HT1080 (cell line): Measurements from ENCODE around the gene HIVEP3. TPM values are rescaled to one million over a fixed set of nuclear protein-coding genes. Genes with fewer than 3 reads are reported as not detected.
"Not testable (repeated sequence)": the region's sequence is repeated elsewhere in the genome, so short reads cannot be mapped to it uniquely, and the experiment has no call there.

Experiments used
- DNase-seq: peaks from one replicate; pipeline ENCODE4 v3.0.0-alpha.2; 2015; ENCODE audit warnings: low read depth
- polyA plus RNA-seq, 2 experiments: library from polyadenylated mRNA; depleted of rRNA; stranded (reverse); fragments of >200 nt; gene quantifications; 2 replicates each; pipeline ENCODE4 v1.2.3, GENCODE V29; 2015
- total RNA-seq: library from RNA; depleted of rRNA; stranded (reverse); fragments of >200 nt; shearing (Covaris generic); gene quantifications from 2 replicates; pipeline ENCODE4 v1.2.3, GENCODE V29; 2014; rRNA removed

HIVEP3 gene
- 4.8 and 6.2 TPM in 2 replicates for total RNA-seq
- polyA plus RNA-seq (2015; cell fraction: cytosol; rRNA removed), result 15.3 and 17.2 TPM in 2 replicates
- 7.6 and 7.9 TPM in 2 replicates for polyA plus RNA-seq (2015; cell fraction: nucleus; rRNA removed)

DNA sequence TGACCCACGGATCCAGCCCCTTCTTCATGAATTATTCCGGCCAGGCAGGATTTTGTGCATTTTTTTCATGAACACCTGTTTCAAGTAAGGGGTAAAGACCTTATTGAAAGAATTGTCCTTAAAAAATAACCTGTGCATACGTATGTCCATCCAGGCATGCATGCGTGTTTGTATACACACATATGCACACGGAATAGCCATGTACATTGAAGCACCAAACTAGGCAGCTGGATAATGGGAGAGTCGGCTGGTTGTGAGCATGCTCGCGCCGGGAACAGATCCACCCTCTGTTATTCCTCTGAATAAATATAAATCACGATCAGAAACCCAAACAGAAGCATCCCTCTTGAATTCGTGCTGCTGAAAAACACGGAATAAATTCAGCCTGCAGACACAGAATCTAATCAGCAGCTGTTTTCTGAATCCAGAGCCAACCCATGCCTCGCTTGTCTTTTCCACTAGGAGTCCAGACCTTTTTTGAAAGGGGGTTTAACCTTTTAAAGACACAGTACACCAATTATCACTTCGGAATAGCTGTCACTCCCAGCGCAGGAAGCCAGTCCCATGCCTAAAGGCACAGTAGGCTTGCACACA lies at the start of gene HIVEP3:
Gene HIVEP3, minus strand, starts transcription at position 473 of the 594 bp plus-strand sequence.
- DNase-seq, result peak; percentile 60

- no peak for DNase-seq
Observed at GRCh38 chr1:41964400-41964799, 45.7 kb upstream of the HIVEP3 start.

DNA sequence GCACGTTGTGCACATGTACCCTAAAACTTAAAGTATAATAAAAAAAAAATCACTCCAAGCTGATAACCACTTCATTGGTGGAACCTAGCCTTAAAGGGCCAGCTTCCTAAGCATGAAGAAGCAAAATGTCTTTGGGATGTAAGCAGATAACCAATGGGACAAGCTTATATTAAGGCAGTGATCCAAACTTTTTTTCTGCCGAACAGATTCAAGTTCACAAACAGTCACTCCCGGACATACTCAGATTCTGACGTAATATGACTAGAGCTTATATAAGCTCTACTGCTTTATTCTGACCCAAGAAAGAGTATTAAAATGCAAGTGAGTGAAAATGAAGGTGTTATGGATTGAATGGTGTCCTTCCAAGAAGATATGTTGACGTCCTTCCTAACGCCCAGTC lies 44.9 kb upstream of the HIVEP3 start:
- DNase-seq, result no peak

DNA sequence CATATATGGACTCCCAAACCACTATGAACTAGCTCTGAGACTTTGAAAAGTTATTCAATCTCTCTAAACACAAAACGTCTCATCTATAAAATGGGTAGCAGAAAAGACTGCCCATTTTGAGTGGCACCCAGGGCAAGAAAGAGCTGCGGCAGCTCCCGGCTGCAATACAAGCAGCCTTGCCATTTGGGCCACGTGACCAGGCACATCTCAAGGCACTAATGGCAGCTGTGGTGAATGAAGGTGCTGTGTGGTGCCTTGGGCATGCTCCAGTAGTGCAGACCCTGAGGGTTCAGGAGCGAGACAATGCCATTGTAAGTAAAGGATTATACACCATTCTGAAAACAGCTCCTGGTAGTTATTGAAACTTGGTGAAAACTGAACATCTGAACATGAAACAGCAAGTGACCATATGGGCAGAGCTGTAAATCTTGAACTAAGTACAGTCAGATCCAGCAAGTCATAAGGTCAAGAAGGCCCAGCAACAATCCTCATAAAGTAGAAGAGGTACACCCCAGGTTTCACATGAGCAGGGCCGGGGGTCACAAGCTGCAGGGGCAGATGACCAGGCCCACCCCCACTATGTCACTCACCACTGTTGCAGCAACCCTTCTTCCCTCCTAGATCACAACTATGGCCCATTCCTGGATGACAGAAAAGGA lies 39.4 kb upstream of the HIVEP3 start:
- DNase-seq, result no peak

DNA sequence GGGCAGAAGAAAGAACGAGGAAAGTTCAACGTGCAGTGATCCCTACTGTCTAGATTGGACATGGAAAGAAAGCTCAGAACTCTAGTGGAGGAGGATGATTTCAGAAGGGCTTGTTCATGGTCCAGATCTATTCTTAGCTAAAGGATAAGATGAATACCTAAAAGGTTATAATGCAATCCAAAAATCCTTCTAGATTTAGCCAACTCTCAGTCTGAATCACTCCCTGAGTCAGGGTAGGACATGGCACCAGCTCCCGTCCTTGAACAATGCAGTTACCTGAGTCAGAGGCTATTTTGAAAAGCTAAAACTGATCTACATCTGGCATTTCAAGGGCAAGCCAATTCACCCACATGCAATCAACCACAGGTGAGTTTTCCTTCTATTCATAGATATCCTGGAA lies 38.8 kb upstream of the HIVEP3 start:
- DNase-seq, result peak; percentile 94

GRCh38 chr1:41955461-41956159 lies 36.9 kb upstream of the HIVEP3 start:
- peak; percentile 99 for DNase-seq

DNA sequence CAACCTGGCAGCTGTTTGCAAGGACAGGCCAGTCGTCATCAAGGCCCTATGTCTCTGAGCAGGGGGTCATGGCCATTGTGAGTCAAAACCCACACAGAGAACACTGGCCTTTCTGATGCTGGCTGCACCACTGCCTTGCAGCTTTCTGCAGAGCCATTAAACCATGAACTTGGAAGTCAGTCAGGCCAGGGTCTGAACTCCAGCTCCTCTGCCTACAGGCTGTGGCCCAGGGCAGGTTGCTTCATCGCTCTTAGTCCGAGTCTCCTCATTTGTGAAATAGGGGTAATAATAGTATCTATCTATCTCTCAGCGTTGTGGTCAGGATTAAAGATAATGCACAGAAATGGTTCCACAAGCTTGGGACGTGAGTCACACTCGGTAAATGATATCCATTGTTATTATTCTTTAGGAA lies 35.8 kb upstream of the HIVEP3 start:
- peak; percentile 95 for DNase-seq

- no peak for DNase-seq
Observed at GRCh38 chr1:41953291-41953690, 34.6 kb upstream of the HIVEP3 start.

DNA sequence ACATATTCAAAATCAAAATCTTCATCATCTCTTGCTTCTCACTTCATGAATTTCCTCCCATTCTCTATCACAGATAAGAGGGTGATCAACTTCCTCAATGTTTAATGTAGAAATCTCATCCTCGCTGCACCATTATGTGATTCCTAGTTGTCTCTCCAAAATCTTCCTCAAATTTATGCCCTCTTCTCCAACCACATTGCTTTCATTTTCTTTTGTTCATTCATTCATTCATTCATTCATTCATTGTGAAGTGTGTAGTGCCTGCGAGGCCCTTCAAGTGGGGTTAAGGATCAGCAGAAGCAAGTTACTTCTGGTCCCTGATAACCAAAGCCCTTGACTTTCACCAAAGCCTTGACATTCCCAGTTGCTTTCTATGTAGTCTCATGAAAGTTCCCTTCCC lies 33.5 kb upstream of the HIVEP3 start:
- no peak for DNase-seq

- not testable (repeated sequence) for DNase-seq
Observed at GRCh38 chr1:41951492-41951891, 32.8 kb upstream of the HIVEP3 start.

GRCh38 chr1:41950820-41951219 lies 32.1 kb upstream of the HIVEP3 start:
- DNase-seq, result no peak

DNA sequence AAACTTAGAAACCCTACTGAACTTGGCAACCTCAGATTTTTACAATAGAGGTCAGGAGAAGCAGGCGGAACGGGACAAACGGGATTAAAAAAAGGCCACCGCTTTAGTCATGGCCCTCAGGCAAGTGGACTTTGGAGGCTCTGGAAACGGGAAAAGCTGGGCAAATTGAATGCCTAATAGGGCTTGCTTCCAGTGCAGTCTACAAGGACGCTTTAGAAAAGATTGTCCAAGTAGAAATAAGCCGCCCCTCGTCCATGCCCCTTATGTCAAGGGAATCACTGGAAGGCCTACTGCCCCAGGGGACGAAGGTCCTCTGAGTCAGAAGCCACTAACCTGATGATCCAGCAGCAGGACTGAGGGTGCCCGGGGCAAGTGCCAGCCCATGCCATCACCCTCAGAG lies 27.2 kb upstream of the HIVEP3 start:
- DNase-seq, result not testable (repeated sequence)

DNA sequence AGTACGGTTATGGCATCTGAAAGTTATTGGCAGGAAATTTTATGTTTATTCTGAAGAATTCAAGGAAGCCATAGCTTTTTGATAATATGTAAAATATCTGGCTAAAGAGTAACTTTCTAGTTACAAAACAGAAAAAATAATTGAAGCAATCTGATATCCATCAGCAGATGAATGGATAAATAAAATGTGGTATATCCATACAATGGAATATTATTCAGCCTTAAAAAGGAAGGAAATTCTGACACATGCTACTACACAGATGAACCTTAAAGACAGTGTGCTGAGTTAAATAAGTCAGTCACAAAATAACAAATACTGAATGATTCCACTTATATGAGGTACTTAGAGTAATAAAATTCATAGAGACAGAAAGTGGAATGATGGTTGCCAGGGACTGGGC lies 25.0 kb upstream of the HIVEP3 start:
- DNase-seq, result no peak

- no peak for DNase-seq
Observed at GRCh38 chr1:41942278-41942677, 23.6 kb upstream of the HIVEP3 start.

- no peak for DNase-seq
Observed at GRCh38 chr1:41941381-41941780, 22.7 kb upstream of the HIVEP3 start.

GRCh38 chr1:41939194-41939593 lies 20.5 kb upstream of the HIVEP3 start:
- DNase-seq, result no peak

DNA sequence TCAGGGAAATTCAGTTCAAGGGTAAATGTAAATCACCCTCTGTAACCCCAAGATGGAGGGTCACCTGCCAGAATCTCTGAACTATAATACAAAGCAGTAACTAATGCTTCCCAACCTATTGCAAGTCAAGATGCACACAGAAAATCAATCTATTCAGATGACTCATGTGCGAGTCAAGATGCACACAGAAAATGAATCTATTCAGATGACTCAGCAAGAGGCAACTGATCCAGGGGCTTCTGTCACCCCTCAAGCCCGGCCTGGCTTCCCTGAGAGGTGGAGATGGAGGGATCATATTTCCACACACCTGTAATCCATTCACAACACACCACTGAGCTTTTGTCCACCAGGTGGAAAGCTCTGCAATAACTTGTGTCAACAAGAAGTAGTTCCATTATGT lies 17.4 kb upstream of the HIVEP3 start:
- peak; percentile 87 for DNase-seq

DNA sequence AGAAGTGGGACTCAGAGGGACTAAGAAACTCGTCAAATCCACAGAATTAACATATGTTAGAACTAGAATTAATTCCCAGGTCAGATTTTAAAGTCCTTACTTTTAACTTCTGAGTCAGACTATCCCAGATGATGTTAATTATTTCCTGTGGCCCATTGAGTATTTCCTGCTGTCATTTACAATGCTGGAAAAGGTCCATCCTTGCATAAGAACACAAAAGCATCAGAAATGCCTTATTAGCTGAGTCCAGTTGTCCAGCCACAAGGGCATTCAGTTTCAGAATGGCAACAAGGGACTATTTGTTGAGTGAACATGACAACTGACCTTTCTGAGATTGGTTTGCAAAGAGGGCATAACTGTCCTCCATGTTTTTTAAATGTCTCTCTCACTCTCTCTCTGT lies 16.5 kb upstream of the HIVEP3 start:
- peak; percentile 46 for DNase-seq

DNA sequence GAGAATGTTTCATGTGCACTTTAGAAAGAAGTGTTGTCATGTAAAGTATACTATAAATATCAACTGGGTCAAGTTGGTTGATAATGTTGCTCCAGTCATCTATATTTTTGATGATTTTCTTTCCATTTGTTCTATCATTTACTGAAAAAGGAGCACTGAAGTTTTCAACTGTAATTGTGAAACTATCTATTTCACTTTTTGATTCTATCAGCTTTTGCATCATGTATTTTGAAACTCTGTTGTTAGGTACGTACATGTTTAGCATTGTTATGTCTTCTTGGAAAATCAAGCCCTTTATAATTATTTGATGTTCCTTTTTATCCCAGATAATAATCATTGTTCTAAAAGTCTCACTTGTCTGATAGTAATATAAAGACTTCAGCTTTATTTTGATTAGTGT lies 14.4 kb upstream of the HIVEP3 start:
- no peak for DNase-seq

DNA sequence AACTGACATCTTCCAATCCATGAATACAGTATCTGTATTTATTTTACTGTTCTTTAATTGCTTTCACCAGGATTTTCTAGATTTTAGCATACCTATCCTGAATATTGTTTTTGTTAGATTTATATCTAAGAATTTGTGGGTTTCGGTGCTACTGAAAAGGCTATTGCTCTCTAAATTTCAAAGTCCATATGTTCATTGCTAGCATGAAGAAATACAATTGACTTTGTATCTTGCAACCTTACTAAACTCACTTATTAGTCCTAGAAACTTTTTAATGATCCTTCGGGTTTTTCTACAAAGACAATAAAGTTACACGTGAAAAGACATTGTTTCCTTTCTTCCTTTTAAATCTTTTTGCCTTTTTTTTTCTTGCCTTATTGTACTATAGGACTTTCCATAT lies 12.9 kb upstream of the HIVEP3 start:
- no peak for DNase-seq

DNA sequence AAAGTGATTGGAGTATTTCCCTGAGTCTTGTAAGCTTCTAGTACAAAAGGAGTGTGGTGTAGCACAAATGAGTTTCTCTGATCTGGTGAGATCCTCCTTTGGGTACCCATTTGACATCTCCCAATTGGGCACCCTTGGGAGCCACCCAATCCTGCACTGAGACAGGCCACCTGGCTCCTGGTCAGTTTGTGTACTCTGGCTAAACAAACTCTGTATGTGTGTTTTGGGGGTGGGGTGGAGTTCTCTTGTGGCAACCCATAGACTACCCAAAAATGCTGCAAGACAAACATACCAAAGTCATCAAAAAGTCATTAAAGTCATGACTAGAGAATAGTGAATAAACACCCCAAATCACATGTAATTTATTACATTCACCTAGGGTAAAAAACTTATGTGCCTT lies 8.4 kb upstream of the HIVEP3 start:
- no peak for DNase-seq

DNA sequence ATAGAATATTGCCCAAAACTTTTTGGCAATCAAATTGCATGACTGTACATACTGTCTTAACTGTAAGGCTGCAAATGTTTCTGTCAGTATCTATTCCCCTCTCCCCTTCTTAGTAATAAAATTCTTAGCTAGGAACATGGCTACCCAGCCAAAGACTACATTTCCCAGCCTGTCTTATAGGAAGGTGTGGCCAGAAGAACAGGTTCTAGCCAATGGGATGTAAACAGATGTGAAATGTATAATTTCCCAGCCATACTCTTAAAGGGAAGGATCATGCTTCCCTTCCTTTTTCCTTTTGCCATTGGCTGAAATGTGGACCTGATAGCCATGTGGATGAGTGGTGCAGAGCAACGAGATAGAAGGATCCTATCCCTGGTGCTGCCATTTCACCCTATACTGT lies 7.0 kb upstream of the HIVEP3 start:
- DNase-seq, result peak; percentile 41

GRCh38 chr1:41924911-41925310 lies 6.2 kb upstream of the HIVEP3 start:
- DNase-seq, result no peak
